UCSD-AML1 (cell line): Measurements from ENCODE around the gene CLSTN2.

Experiments
- DNase-seq: peaks from one replicate; lab custom pipeline; 2025; ENCODE audit not compliant: unreplicated experiment; lab: John Stamatoyannopoulos, UW

The CLSTN2 gene

GRCh38 chr3:139935016-139935865 lies at the start of gene CLSTN2:
Gene CLSTN2, plus strand, starts transcription at chr3:139935185.
- no peak for DNase-seq

DNA sequence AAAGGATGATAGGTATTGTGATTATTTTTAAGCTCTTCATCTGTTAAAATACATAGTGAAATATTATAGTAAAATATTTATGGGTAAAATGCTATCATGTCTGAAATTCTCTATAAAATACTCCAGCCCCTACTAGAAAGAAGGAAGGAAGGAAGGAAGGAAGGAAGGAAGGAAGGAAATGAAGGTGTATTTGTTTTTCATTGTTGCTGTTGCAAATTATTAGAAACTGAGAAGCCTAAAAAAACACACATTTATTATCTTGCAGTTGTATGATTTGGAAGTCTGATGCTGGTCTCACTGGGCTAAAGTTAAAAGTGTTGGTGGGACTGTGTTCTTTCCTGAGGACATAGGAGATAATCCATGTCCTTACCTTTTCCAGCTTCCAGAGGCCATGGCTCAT lies 47.6 kb upstream of the CLSTN2 start:
- DNase-seq, result no peak

DNA sequence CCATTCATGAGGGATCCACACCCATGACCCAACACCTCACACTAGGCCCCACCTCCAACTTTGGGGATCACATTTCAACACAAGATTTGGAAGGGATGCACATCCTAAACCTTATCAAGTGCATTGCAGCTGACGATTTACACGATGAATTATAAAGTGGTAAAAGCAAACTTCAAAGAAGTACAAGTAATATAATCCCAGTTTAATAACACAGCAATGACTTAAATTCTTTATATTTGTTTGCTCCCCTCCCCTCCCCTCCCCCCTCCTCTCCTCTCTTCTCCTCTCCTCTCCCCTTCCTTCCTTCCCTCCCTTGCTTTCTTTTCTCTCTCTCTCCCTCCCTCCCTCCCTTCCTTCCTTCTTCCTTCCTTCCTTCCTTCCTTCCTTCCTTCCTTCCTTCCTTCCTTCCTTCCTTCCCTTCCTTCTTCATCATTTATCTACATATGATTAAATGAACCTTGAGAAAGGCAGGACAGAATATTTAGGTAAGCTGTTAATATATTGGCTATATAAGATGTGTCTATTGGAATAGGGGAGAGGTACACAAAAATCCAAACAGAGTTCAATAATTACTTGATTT lies 46.3 kb upstream of the CLSTN2 start:
- no peak for DNase-seq

DNA sequence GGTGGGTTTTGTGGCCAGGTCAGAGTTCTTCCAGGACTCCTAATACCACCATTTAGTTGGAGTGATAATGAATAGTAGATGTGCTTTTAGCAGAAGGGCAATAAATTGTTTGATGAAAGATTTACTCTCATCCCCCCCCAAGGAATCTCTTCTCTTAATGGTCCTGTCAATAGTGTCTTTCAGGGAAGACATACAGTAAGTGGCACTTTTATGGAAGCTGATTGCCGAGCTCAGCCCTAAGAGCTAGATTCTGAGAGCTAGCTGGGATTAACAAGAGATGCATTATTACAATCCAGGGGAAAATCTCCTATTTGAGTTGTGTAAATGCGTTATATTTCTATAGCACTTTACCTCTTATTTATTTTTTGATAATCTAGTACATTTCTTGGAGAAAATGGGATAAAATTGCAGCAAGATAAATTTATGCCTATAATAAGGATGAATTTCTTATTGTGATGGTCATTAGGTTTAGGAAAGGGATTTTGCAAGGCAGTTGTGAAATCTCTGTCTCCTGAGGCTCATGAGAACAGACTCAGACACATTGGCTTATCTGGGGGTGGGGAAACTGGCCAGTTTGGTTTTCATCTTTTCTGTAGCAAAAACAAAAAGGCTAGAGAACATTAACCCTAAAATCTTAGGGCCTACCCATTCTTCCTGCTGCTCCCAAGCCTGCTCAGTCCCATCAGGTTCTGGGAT lies 41.6 kb upstream of the CLSTN2 start:
- DNase-seq, result no peak

DNA sequence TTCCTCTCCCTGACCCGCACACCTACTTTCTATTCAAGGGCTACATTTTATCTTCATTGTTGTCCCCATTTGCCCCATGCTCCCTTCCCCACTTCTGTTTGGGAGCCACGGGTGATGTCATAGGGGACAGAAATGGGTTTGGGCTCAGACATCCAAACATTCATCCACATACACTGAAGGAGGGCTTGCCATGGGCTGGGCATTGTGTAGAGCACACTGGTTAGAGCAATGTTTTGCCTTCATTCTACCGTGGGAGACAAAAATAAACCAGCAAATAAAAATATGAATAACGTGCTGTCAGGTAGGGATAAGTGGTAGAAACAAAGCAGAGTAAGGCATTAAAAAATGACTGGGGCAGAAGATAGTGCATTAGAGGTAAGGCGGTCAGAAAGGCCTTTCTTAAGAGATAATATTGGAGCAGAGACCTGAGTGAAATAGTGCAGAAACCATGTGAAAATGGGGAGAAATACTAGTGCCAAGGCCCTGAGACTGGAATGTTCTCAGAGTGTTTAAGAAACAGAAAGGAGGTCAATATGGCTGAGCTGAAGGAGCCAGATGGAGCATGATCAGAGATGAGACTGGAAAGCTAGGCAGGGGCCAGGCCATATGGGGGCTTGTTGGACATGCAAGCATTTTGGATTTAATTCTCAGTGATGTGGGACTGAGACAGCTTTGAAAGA lies 40.9 kb upstream of the CLSTN2 start:
- DNase-seq, result no peak

GRCh38 chr3:139894643-139894989 lies 40.4 kb upstream of the CLSTN2 start:
- no peak for DNase-seq

DNA sequence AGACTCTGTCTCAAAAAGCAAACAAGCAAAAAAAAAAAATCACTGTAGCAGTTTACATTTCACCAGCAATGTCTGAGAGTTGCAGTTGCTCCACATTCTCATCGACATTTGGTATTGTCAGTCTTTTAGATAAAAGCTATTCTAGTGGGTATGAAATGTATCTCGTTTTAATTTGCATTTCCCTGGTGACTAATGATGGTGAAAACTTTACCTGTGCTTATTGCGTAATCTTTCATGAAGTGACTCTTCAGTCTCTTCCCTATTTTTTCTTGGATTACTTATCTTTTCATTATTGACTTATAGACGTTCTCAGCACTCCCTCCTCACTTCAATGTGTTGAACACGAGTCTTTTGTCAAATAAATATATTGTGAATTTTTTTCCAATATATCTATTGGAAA lies 37.2 kb upstream of the CLSTN2 start:
- no peak for DNase-seq

- no peak for DNase-seq
These were observed 28.6 kb upstream of the CLSTN2 start for GRCh38 chr3:139906418-139906817.

GRCh38 chr3:139909811-139910210 lies 25.2 kb upstream of the CLSTN2 start:
- DNase-seq, result no peak

DNA sequence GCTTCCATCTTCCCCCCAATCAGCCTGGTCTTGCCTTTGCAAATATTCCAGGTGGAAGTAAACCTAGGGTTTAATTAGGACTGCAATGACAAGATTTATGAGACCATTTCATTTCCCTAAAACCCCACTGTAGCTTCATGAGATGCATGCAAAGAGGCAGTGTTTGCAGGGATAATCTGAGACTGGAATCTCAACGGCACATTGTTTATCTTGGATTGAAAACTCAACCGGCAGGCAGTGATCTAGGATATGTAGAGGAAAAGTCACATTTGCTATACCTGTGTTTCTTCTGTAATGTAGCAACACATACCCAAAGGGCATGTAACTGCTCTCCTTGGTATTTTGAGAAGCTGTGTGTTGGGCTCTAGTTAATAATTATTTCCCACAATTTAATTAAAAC lies 18.7 kb upstream of the CLSTN2 start:
- DNase-seq, result no peak

DNA sequence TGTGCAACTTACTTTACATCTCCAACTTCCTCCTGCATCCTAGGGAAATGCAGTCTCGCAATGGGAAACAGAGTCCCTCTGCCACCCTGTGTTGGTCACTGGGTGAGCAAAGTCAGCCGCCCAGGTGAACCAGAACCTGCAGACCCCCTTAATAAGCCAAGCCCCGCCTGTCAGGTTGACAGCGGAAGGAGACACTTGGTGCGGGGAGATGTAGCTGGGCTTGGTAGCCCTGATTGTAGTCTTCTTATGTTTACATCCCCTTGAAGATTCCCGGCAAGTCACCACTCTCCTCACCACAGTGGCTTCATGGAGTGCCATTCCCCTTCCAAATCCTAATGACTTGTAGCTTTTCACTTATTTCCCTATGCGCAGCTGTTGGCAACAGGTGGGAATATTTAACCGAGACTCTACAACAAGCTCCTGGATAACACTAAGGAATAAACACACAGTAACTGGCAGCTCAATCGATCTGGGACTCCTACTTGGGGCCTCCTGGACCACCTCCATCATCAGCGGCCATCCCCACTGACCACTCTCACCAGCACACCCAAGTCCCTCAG lies 17.7 kb upstream of the CLSTN2 start:
- no peak for DNase-seq

DNA sequence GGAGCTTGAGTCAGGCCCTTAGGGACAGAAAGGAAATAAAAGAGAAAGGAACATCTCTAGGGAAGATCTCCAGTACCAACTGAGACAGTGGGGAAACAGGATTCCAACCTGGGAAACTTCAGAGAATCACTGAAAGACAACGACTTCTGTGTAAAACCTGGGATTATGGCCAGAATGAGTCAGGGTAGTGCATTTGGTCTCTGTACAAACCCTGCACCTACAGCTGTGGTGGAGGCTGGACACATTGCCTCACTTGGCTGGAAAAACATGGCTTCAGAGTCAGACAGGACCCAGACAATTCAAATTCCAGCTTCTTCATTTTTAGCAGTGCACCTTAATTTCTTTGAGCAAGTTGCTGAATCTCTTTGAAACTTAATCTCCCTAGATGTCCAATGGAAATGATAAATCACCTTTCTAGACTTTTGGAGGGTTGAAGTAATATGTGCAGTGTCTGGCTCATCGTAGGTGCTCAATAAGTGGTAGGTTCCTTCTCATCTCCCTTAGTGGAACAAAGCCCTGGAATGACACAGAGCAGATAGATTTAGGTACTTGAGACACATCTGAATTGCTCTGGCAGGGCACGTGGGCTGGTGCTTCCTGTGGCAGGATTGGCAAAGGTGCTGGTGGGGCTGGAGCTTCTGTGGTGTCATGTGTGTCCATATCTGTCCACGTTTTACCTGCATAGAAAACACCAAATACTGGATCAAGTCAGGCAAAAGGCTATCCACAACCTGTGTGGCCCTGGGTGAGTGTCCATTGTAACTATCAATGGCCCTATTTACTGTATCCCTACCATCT lies 6.1 kb upstream of the CLSTN2 start:
- DNase-seq, result no peak

DNA sequence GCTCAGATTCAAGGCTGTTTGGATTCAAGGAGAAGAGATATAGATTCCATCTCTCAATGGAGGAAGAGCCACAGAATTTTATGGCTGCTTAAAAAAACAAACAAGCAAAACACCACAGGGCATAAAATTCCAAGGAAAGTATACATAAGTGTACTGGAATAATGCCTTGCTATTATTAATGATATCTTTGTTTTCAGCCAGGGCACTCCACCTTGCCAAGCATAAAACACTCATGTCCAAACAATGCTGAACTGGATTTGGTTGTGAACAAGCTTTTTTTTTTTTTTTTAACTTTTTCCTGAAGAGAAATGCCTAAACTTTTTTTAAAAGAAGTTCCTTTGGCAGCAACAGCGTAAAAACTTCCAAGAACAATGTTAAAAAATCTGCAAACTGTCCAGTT lies 4.8 kb upstream of the CLSTN2 start:
- no peak for DNase-seq

- DNase-seq, result no peak
These were observed 1.2 kb upstream of the CLSTN2 start for GRCh38 chr3:139933766-139934165.

GRCh38 chr3:139934613-139935015 lies 371 bp upstream of the CLSTN2 start:
- no peak for DNase-seq

GRCh38 chr3:139935866-139936817 lies 1.2 kb downstream of the CLSTN2 start:
- DNase-seq, result no peak

DNA sequence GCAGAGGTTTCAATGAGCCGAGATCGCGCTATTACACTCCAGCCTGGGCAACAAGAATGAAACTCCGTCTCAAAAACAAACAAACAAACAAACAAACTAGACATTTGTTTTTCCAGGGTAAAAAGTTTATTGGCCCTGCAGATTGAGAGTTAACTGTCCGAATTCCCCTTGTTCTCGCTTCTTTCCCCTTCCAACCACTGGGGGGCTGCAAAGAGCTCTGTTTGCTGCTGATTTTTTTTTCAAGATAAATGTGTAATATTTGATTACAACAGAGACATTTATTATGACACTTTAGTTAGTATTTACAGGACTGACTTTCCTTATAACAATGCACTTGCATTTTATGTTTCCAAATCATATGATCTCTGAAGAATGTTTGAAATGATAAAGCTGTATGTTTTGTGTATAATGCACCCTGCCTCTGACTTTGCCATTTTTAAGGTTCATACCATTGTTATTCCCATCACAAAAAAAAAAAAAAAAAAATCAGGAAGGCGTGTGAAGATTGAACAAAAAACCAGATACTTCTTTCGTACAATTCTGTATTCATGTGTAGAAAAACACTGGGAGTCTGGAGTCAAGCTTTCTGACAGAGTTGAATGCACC lies 2.8 kb downstream of the CLSTN2 start:
- DNase-seq, result no peak

GRCh38 chr3:139939681-139940190 lies 4.8 kb downstream of the CLSTN2 start:
- DNase-seq, result no peak

DNA sequence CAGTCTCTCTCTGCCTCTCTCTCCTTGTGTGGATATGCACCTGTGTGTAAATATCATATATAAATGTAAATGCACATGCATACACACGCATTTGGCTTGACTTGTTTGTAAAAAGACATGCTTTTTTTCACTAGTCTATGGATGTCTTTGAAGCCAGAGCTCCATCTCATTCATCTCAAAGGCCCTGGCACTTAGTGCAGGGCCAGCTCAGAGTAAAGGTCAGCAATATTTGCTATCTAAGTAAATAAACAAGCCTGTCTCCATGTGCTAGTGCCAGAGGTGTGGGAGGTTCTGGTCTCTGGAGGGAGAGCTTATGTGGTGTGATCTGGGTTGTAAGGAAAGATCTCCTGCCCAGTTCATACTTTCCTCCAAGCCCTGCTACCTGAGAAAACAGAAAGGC lies 5.6 kb downstream of the CLSTN2 start:
- DNase-seq, result no peak
